Measurements from ENCODE around the gene CSKMT. TPM values are rescaled to one million over a fixed set of nuclear protein-coding genes. Genes with fewer than 3 reads are reported as not detected.

Gene CSKMT, protein sequence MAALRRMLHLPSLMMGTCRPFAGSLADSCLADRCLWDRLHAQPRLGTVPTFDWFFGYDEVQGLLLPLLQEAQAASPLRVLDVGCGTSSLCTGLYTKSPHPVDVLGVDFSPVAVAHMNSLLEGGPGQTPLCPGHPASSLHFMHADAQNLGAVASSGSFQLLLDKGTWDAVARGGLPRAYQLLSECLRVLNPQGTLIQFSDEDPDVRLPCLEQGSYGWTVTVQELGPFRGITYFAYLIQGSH
- total RNA-seq = 3.6 and 13.3 TPM in 2 replicates

DNA sequence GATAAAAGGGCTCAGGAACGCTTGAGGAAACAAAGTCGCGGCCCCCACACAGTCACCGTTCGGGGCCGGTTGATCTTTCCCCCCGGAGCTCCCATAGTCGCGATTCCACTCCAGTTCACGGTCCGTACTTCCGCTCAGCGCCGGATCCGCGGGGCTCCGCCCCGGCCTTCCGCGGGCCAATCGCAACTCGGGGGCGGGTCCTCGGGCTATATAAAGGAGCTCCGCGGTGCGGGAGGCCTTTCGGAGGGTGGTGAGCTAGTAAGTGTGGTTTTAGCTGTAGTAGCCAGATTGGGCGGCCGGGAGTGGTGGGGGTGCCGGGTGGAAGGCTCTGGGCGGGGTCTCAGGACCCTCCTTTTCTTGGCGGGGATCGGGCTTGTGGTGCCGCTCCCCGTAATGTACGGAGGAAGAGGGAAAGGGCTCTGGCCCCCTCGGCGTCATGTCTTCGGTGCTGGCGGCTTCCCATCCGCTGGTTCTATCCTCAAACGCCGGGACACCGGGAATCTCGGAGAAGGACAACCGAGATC, at the start of gene CSKMT, which contains the start of gene C11orf98:
TSS of gene CSKMT (plus strand) at position 238 of the 524 bp plus-strand sequence. CDS start 568 bp downstream, outside the sequence.
TSS of gene C11orf98 (minus strand) at position 136 of the 524 bp plus-strand sequence. CDS start at position 95, 41 bp downstream.

DNA sequence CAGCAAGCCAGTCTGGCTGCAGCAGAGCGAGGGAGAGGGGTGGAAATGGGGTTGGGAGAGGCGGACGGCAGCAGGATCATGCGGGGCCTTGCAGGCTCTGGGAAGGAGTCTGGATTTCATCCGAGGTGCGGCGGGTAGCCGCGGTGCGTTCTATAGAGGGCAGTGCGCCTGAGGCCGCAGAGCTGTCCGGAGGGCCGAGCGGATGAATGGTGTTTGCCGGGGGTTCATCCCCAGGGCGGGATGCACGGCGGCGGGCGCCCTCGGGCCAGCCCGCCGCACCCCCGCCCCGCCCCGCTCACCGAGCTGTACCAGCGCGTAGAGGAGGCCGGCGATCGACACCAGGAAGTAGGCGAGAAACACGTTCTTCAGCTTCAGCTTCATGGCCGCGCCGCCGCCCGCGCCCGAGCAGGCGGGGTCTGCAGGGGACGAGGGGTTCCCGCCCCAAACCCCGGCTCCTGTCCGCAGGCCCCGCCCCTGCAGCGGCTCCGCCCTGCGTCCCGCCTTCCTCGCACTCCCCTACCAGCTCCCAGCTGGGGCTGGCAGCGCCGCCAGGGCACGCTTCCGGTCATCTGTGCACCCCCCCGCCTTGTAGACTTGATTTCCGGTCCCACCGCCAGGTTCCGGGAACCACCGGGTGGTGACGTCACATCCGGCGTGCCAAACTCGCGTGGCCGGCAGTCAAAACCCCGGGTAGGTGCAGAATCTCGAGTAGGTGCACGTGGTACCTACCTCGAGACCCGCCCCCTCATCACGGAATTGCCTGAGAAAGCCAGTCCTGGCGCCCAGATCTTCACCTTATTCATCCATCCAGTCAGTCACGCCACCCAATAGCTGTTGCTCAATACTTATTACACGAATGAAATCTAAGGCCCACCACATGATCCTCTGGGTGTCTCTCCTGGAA, 43.3 kb upstream of the CSKMT start, which contains the start of gene B3GAT3:
TSS of gene B3GAT3 (minus strand) at position 420 of the 904 bp plus-strand sequence. CDS start at position 381, 39 bp downstream.

DNA sequence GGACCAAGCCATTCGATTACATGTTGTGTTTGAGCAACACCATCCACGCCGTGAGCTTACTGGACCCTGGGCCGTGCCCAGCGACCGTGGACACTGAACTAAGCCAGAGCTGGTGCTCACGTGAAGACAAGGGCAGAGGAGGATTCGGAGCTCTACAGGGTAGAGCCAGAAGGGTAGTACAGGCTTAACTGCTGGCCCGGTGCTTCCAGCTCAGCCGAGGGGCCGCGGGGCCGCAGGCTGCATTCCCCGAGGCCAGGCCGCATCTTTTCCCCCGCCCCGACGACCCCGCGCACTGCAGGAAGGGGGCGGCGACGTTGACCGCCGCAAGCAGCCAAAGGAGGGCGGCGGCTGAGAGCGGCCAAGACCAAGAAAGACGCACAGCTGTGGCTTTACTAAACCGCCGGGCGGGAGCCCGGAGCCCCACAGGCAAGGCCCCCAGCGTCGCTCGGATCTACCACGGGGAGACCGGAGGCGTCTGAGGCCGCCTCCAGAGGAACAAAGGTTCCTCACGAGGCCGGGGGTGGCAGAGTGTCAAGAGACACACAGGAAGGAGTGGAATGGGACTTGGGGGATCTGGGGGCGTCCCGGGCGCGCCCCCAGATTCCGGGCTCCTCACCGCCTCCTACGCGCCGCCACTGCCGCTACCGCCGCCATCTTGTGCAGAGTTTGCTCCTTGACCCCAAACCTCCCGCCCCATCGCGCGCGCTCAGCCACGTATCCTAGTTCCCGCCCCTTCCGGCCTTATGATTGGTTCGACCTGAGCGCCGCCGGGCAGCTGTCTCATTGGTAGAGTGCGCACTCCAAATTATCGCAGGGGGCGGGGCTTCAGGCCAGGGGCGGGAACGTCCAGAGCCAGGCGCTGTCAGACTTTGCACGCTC, 18.9 kb upstream of the CSKMT start, which contains the start of gene GANAB:
TSS of gene GANAB (minus strand) at position 668 of the 879 bp plus-strand sequence. CDS start at position 654, 14 bp downstream.

DNA sequence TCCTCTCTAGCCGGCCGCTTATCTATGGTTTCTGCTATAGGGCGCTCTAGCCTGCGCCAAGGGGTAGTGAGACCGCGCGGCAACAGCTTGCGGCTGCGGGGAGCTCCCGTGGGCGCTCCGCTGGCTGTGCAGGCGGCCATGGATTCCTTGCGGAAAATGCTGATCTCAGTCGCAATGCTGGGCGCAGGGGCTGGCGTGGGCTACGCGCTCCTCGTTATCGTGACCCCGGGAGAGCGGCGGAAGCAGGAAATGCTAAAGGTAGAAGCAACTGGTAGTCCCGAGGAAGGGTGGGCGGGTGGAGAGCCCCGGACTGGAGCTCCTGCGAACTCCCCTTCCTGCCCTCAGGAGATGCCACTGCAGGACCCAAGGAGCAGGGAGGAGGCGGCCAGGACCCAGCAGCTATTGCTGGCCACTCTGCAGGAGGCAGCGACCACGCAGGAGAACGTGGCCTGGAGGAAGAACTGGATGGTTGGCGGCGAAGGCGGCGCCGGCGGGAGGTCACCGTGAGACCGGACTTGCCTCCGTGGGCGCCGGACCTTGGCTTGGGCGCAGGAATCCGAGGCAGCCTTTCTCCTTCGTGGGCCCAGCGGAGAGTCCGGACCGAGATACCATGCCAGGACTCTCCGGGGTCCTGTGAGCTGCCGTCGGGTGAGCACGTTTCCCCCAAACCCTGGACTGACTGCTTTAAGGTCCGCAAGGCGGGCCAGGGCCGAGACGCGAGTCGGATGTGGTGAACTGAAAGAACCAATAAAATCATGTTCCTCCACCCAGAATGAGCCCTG, 6.7 kb downstream of the CSKMT start, which contains the start of the genes LBHD1 and UQCC3:
TSS of gene LBHD1 (minus strand) at position 660 of the 782 bp plus-strand sequence. CDS start 2,236 bp downstream, outside the sequence.
TSS of gene UQCC3 (plus strand) at position 66 of the 782 bp plus-strand sequence. CDS start at position 139, 73 bp downstream.

DNA sequence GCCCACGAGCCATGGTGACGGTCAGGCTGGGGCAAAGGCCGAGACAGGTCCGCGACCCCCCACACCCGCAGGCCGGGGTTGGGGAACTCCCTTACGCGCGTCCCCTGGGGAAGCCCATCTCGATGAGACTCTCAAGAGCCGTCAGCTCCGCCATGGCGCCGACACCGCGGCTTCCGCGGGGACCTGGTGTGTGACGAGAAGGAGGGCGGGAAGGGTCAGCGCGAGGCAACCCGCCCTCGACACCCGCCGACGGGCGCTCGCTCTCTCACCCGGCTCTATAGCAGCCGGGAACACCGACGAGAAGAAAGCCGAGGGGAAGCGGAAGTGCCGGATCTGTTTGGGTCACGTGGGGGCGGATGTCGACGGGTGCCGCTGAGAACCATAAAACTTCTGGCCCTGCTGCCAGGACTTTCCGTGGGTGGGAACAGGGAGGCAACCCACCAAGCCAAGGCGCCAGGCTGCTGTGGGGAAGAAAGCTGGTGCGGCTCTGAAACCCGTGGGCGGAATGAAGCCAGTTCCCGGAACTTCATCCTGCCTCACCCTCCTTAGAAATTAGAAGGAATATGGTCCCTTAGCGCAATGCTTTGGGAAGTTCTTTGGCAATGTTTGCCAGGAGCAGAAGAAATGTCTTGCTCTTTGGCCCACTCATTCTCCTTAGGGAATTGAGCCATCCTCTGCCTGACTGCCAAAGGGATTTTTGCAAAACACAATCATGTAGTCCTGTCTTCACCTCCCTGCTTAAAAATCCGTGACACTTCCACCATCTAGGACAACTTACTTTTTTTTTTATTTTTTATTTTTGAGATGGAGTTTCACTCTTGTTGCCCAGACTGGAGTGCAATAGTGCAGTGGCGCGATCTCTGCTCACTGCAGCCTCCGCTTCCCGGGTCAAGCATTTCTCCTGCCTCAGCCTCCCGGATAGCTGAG, 13.9 kb downstream of the CSKMT start, which contains the start of gene UBXN1:
TSS of gene UBXN1 (minus strand) at position 304 of the 927 bp plus-strand sequence. CDS start at position 154, 150 bp downstream.

DNA sequence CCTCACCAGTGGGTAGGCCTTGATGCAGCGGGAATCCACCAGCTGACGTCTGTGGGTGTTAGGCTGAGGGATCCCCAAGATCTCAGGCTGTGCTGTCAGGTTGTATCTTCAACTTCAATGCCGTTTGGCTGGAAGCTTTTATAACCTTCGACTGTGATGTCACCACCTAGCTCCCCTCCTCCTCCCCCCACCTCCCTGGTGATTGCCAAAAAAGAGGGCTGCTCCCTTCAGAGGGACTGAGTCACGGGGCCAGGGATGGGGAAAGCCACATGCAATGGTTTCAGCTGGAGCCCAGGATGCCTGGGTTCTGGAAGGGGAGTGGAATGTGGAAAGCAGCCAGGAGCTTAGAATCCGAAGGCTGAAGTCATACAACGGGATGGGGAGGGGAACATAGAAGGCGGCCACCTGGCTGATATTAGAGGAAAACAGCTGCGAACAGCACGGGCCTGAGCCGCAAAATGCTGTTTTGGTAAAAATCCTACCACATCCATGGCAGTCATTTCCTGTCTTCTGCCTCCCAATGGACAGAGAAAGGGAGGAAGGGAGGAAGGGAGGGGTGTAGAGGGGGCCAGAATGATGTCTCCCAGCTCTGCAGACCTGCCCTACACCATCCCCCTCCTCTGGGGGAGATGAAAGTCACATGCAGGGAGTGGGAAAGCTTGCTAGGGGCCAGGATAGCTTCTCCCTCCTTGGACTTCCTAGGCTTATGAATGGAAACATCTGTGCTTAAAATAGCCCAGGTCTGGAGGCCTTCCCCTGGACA, 24.5 kb downstream of the CSKMT start, which contains the start of gene LRRN4CL:
TSS of gene LRRN4CL (minus strand) at position 110 of the 763 bp plus-strand sequence. CDS start 1,022 bp downstream, outside the sequence.

DNA sequence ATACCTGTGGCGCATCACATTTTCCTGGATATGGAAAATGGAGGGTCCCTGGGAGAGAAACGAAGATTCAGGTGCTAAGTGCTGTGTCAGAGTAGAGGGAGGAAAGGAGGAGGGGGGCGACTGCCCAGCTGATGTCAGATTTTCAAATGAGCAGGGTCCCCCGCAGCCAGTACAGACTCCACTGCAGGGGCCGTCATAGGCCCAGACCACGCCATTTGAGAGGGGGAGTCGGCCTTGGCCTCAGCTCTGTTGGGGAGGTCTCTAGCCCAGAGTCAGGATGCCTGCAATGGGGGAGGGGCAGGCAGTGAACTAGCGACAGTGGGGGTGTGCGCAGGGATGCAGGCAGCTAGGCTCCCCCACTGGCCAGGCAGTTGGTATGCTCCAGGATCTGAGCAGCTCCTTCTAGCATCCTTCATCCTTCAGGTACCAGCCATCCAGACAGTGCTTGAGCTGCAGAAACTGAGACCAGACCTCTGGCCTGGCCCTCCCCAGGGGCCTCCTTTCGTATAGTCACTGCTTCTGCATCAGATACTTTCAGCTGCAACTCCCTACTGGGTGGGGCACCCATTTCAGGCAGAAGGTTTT, 42.3 kb downstream of the CSKMT start, which contains the start of the genes BSCL2 and GNG3:
TSS of gene BSCL2 (minus strand) at position 148 of the 585 bp plus-strand sequence. CDS start 229 bp downstream, outside the sequence.
TSS of gene GNG3 (plus strand) at position 400 of the 585 bp plus-strand sequence. CDS start 620 bp downstream, outside the sequence.

Other genes with a start within 250 kb of the CSKMT start
- gene SCGB1A1, start 246.3 kb upstream of the CSKMT start, total RNA-seq = not detected in 2 replicates
- 274 and 293 TPM in 2 replicates for gene AHNAK, start 118.5 kb upstream of the CSKMT start, total RNA-seq
- gene EEF1G, start 91.4 kb upstream of the CSKMT start, total RNA-seq = 1,044 and 1,412 TPM in 2 replicates
- 6.8 and 13.5 TPM in 2 replicates for gene TUT1, start 73.8 kb upstream of the CSKMT start, total RNA-seq
- 186 and 207 TPM in 2 replicates for gene MTA2, start 63.4 kb upstream of the CSKMT start, total RNA-seq
- 27.3 and 30.1 TPM in 2 replicates for gene EML3, start 52.5 kb upstream of the CSKMT start, total RNA-seq
- 5.3 and 5.8 TPM in 2 replicates for gene ROM1, start 52.1 kb upstream of the CSKMT start, total RNA-seq
- gene B3GAT3, start 43.3 kb upstream of the CSKMT start, total RNA-seq = 20.1 and 28.7 TPM in 2 replicates
- 213 and 230 TPM in 2 replicates for gene GANAB, start 18.7 kb upstream of the CSKMT start, total RNA-seq
- 22.8 and 24.4 TPM in 2 replicates for gene INTS5, start 12.0 kb upstream of the CSKMT start, total RNA-seq
- 38.7 and 44.4 TPM in 2 replicates for gene C11orf98, start 102 bp upstream of the CSKMT start, total RNA-seq
- gene UQCC3, start 6.4 kb downstream of the CSKMT start, total RNA-seq = 9.7 and 11.2 TPM in 2 replicates
- 4.2 and 5.5 TPM in 2 replicates for gene LBHD1, start 7.0 kb downstream of the CSKMT start, total RNA-seq
- 137 and 210 TPM in 2 replicates for gene UBXN1, start 13.8 kb downstream of the CSKMT start, total RNA-seq
- gene LRRN4CL, start 24.2 kb downstream of the CSKMT start, total RNA-seq = under 0.01 and 0.30 TPM in 2 replicates
- gene BSCL2, start 42.1 kb downstream of the CSKMT start, total RNA-seq = 20.2 and 24.0 TPM in 2 replicates
- gene GNG3, start 42.4 kb downstream of the CSKMT start, total RNA-seq = 0.32 TPM in 1 of 2 replicates, not detected in the other
- 5.8 and 11.9 TPM in 2 replicates for gene HNRNPUL2, start 62.1 kb downstream of the CSKMT start, total RNA-seq
- 34.4 and 38.9 TPM in 2 replicates for gene TTC9C, start 63.2 kb downstream of the CSKMT start, total RNA-seq
- 10.9 and 11.4 TPM in 2 replicates for gene ZBTB3, start 88.8 kb downstream of the CSKMT start, total RNA-seq
- gene POLR2G, start 96.3 kb downstream of the CSKMT start, total RNA-seq = 86.7 and 113 TPM in 2 replicates
- 19.8 and 26.7 TPM in 2 replicates for gene TAF6L, start 106.1 kb downstream of the CSKMT start, total RNA-seq
- 22.5 and 26.6 TPM in 2 replicates for gene TMEM179B, start 122.1 kb downstream of the CSKMT start, total RNA-seq
- 13.4 and 21.8 TPM in 2 replicates for gene TMEM223, start 126.7 kb downstream of the CSKMT start, total RNA-seq
- 16.6 and 26.3 TPM in 2 replicates for gene NXF1, start 140.1 kb downstream of the CSKMT start, total RNA-seq
- 27.7 and 36.1 TPM in 2 replicates for gene STX5, start 166.7 kb downstream of the CSKMT start, total RNA-seq
- gene TEX54, start 167.5 kb downstream of the CSKMT start, total RNA-seq = not detected in 2 replicates
- gene WDR74, start 174.3 kb downstream of the CSKMT start, total RNA-seq = 70.8 and 74.3 TPM in 2 replicates
- 146 and 249 TPM in 2 replicates for gene SLC3A2, start 215.6 kb downstream of the CSKMT start, total RNA-seq

Measured in epithelial cell of umbilical artery (primary cell).